Measurements from ENCODE around the gene CYP46A1. TPM values are rescaled to one million over a fixed set of nuclear protein-coding genes. Genes with fewer than 3 reads are reported as not detected.

The CYP46A1 gene
- total and polyA plus RNA-seq, 4 experiments from 2014 or later, result 0.15 to 0.36 TPM; not detected in 2

GRCh38 chr14:99644035-99644587, 40.0 kb upstream of the CYP46A1 start:
- Mint-ChIP-seq H3K36me3 (no peaks in the 10 kb centered on the region), H3K4me3 (peak overlapping the region in 3 of 8 donors; percentile 5 to 64 (median 50)), H3K9me3 (no peaks in the 10 kb centered on the region), H3K27me3 (peaks cover 12 to 16% of the 10 kb centered on the region in 2 donors), H3K4me1 (peaks cover 0 to 5% (median 2%) of the 10 kb centered on the region in 4 donors), H3K27ac (no peak overlapping the region)
- CTCF ChIA-PET (ENCODE audit: partially characterized antibody), result no interaction called here
- intact Hi-C loops (cut with micrococcal nuclease), result no loop called here
- no peaks in the 10 kb centered on the region for H3K4me1 ChIP-seq (ENCODE audit: insufficient read depth, low read length)
- DNase-seq, result no peak
- POLR2A ChIA-PET (ENCODE audit: partially characterized antibody), result no interaction called here
- no peak overlapping the region for H3K27ac ChIP-seq (ENCODE audit: low read depth, low read length)
- no peaks in the 10 kb centered on the region for H3K9me3 ChIP-seq (ENCODE audit: control insufficient read depth in 1 of 2, low read length in 2 of 2)
- H3K36me3 ChIP-seq (ENCODE audit: insufficient read depth, low read length), result no peaks in the 10 kb centered on the region
- H3K27me3 ChIP-seq (ENCODE audit: insufficient read depth, low read length), result peaks cover 5% of the 10 kb centered on the region
- H3K4me3 ChIP-seq (ENCODE audit: low read length in 2 of 2), result no peak overlapping the region

GRCh38 chr14:99644723-99645544, 39.2 kb upstream of the CYP46A1 start, which contains the start of gene HHIPL1:
HHIPL1 (plus strand) TSS chr14:99645129; CDS start chr14:99645208, 79 bp downstream.
- Histone ChIP-seq H3K27ac (ENCODE audit: low read depth, low read length) (no peak within 1 kb of the TSS), H3K9me3 (ENCODE audit: control insufficient read depth in 1 of 2, low read length in 2 of 2) (no peaks in the 10 kb centered on the region), H3K36me3 (ENCODE audit: insufficient read depth, low read length) (no peaks in the 10 kb centered on the region), H3K27me3 (ENCODE audit: insufficient read depth, low read length) (peaks cover 5% of the 10 kb centered on the region), H3K4me3 (ENCODE audit: low read length in 2 of 2) (no peak within 1 kb of the TSS), H3K4me1 (ENCODE audit: insufficient read depth, low read length) (no peaks in the 10 kb centered on the region)
- Mint-ChIP-seq H3K27ac (no peak within 1 kb of the TSS), H3K4me1 (peaks cover 0 to 5% (median 2%) of the 10 kb centered on the region in 4 donors), H3K27me3 (peaks cover 12 to 22% of the 10 kb centered on the region in 2 donors), H3K36me3 (no peaks in the 10 kb centered on the region), H3K9me3 (no peaks in the 10 kb centered on the region), H3K4me3 (peak within 1 kb of the TSS in 5 of 8 donors; percentile 30 to 64 (median 50))
- no peak for DNase-seq
- ChIA-PET POLR2A (ENCODE audit: partially characterized antibody) (no interaction called here), CTCF (ENCODE audit: partially characterized antibody) (no interaction called here)
- intact Hi-C loops (cut with micrococcal nuclease), result no loop called here

GRCh38 chr14:99645545-99646505, 38.3 kb upstream of the CYP46A1 start:
- H3K4me1 ChIP-seq (ENCODE audit: insufficient read depth, low read length), result no peaks in the 10 kb centered on the region
- DNase-seq, result no peak
- intact Hi-C loops (cut with micrococcal nuclease), result no loop called here
- H3K27ac Mint-ChIP-seq, result no peak overlapping the region
- H3K9me3 ChIP-seq (ENCODE audit: control insufficient read depth in 1 of 2, low read length in 2 of 2), result no peaks in the 10 kb centered on the region
- H3K36me3 ChIP-seq (ENCODE audit: insufficient read depth, low read length), result no peaks in the 10 kb centered on the region
- CTCF ChIA-PET (ENCODE audit: partially characterized antibody), result interaction anchor here (0.6 kb wide), 1 partner anchor 290 kb away, joined by 3 read pairs; no protein-coding TSS in a partner anchor
- H3K4me3 ChIP-seq (ENCODE audit: low read length in 2 of 2), result no peak overlapping the region
- no peaks in the 10 kb centered on the region for H3K36me3 Mint-ChIP-seq
- H3K27me3 Mint-ChIP-seq, result peaks cover 14 to 26% of the 10 kb centered on the region in 2 donors
- peaks cover 0 to 5% (median 2%) of the 10 kb centered on the region in 4 donors for H3K4me1 Mint-ChIP-seq
- H3K27me3 ChIP-seq (ENCODE audit: insufficient read depth, low read length), result peaks cover 5% of the 10 kb centered on the region
- no peaks in the 10 kb centered on the region for H3K9me3 Mint-ChIP-seq
- H3K4me3 Mint-ChIP-seq, result peak overlapping the region in 5 of 8 donors; percentile 30 to 61 (median 40)
- POLR2A ChIA-PET (ENCODE audit: partially characterized antibody), result no interaction called here
- no peak overlapping the region for H3K27ac ChIP-seq (ENCODE audit: low read depth, low read length)

GRCh38 chr14:99647411-99647810, 36.7 kb upstream of the CYP46A1 start:
- Histone ChIP-seq H3K27me3 (ENCODE audit: insufficient read depth, low read length) (peaks cover 5% of the 10 kb centered on the region), H3K9me3 (ENCODE audit: control insufficient read depth in 1 of 2, low read length in 2 of 2) (no peaks in the 10 kb centered on the region), H3K36me3 (ENCODE audit: insufficient read depth, low read length) (no peaks in the 10 kb centered on the region), H3K27ac (ENCODE audit: low read depth, low read length) (no peak overlapping the region), H3K4me3 (ENCODE audit: low read length in 2 of 2) (no peak overlapping the region), H3K4me1 (ENCODE audit: insufficient read depth, low read length) (no peaks in the 10 kb centered on the region)
- no peaks in the 10 kb centered on the region for H3K36me3 Mint-ChIP-seq
- no peak for DNase-seq
- H3K9me3 Mint-ChIP-seq, result no peaks in the 10 kb centered on the region
- H3K27me3 Mint-ChIP-seq, result peaks cover 20 to 31% of the 10 kb centered on the region in 2 donors
- POLR2A ChIA-PET (ENCODE audit: partially characterized antibody), result no interaction called here
- CTCF ChIA-PET (ENCODE audit: partially characterized antibody), result no interaction called here
- H3K4me1 Mint-ChIP-seq, result peaks cover 0 to 5% (median 2%) of the 10 kb centered on the region in 4 donors
- intact Hi-C loops (cut with micrococcal nuclease), result no loop called here
- no peak overlapping the region for H3K27ac Mint-ChIP-seq
- H3K4me3 Mint-ChIP-seq, result no peak overlapping the region

- no peaks in the 10 kb centered on the region for H3K36me3 Mint-ChIP-seq
- intact Hi-C loops (cut with micrococcal nuclease), result no loop called here
- Histone ChIP-seq H3K27ac (ENCODE audit: low read depth, low read length) (no peak overlapping the region), H3K36me3 (ENCODE audit: insufficient read depth, low read length) (no peaks in the 10 kb centered on the region), H3K9me3 (ENCODE audit: control insufficient read depth in 1 of 2, low read length in 2 of 2) (no peaks in the 10 kb centered on the region), H3K4me3 (ENCODE audit: low read length in 2 of 2) (no peak overlapping the region), H3K4me1 (ENCODE audit: insufficient read depth, low read length) (no peaks in the 10 kb centered on the region), H3K27me3 (ENCODE audit: insufficient read depth, low read length) (peaks cover 5% of the 10 kb centered on the region)
- H3K27ac Mint-ChIP-seq, result no peak overlapping the region
- peaks cover 20 to 31% of the 10 kb centered on the region in 2 donors for H3K27me3 Mint-ChIP-seq
- POLR2A ChIA-PET (ENCODE audit: partially characterized antibody), result no interaction called here
- no peak overlapping the region for H3K4me3 Mint-ChIP-seq
- peaks cover 0 to 5% (median 2%) of the 10 kb centered on the region in 4 donors for H3K4me1 Mint-ChIP-seq
- CTCF ChIA-PET (ENCODE audit: partially characterized antibody), result no interaction called here
- H3K9me3 Mint-ChIP-seq, result no peaks in the 10 kb centered on the region
- no peak for DNase-seq
These were observed 35.9 kb upstream of the CYP46A1 start for GRCh38 chr14:99648027-99648784.

GRCh38 chr14:99649219-99649618, 34.9 kb upstream of the CYP46A1 start:
- no peak overlapping the region for H3K4me3 Mint-ChIP-seq
- POLR2A ChIA-PET (ENCODE audit: partially characterized antibody), result no interaction called here
- no peaks in the 10 kb centered on the region for H3K4me1 ChIP-seq (ENCODE audit: insufficient read depth, low read length)
- no peaks in the 10 kb centered on the region for H3K36me3 Mint-ChIP-seq
- H3K9me3 ChIP-seq (ENCODE audit: control insufficient read depth in 1 of 2, low read length in 2 of 2), result no peaks in the 10 kb centered on the region
- H3K4me1 Mint-ChIP-seq, result peaks cover 0 to 2% (median under 1%) of the 10 kb centered on the region in 4 donors
- intact Hi-C loops (cut with micrococcal nuclease), result no loop called here
- no peaks in the 10 kb centered on the region for H3K9me3 Mint-ChIP-seq
- no peak for DNase-seq
- no peak overlapping the region for H3K27ac ChIP-seq (ENCODE audit: low read depth, low read length)
- H3K36me3 ChIP-seq (ENCODE audit: insufficient read depth, low read length), result no peaks in the 10 kb centered on the region
- H3K4me3 ChIP-seq (ENCODE audit: low read length in 2 of 2), result no peak overlapping the region
- peaks cover 5% of the 10 kb centered on the region for H3K27me3 ChIP-seq (ENCODE audit: insufficient read depth, low read length)
- peak overlapping the region in 1 of 7 donors; percentile 42 for H3K27ac Mint-ChIP-seq
- H3K27me3 Mint-ChIP-seq, result peaks cover 18 to 29% of the 10 kb centered on the region in 2 donors
- CTCF ChIA-PET (ENCODE audit: partially characterized antibody), result no interaction called here
